WI38 (cell line): Measurements from ENCODE around the gene CLC.
"Not testable (repeated sequence)": the region's sequence is repeated elsewhere in the genome, so short reads cannot be mapped to it uniquely, and the experiment has no call there.

Experiments
- H3K4me3 ChIP-seq: 2 replicates; pipeline ENCODE4 v1.5.1; 2011; ENCODE audit warnings: low read depth, mild to moderate bottlenecking, control low read depth, low read length
- CTCF ChIP-seq: IDR thresholded peaks from 2 replicates; pipeline ENCODE4 v1.5.1; 2012; ENCODE audit warnings: low read depth, mild to moderate bottlenecking, control low read depth, low read length

Gene CLC

GRCh38 chr19:39696387-39696786, 41.4 kb downstream of the CLC start:
- H3K4me3 ChIP-seq: no peak overlapping the region
- no peak for TF ChIP-seq CTCF

- no peak overlapping the region for H3K4me3 ChIP-seq
- TF ChIP-seq CTCF: no peak
Measured at GRCh38 chr19:39695759-39696158, 42.1 kb downstream of the CLC start.

GRCh38 chr19:39692822-39693221, 45.0 kb downstream of the CLC start:
- H3K4me3 ChIP-seq: no peak overlapping the region
- no peak for TF ChIP-seq CTCF

- no peak overlapping the region for H3K4me3 ChIP-seq
- TF ChIP-seq CTCF: no peak
Measured at GRCh38 chr19:39692166-39692565, 45.7 kb downstream of the CLC start.

- not testable (repeated sequence) for H3K4me3 ChIP-seq
Measured at GRCh38 chr19:39688637-39689036, 49.2 kb downstream of the CLC start.

GRCh38 chr19:39686739-39687138, 51.1 kb downstream of the CLC start:
- H3K4me3 ChIP-seq: no peak overlapping the region
- no peak for TF ChIP-seq CTCF

GRCh38 chr19:39684267-39684666, 53.6 kb downstream of the CLC start:
- TF ChIP-seq CTCF: no peak
- no peak overlapping the region for H3K4me3 ChIP-seq

- H3K4me3 ChIP-seq: no peak overlapping the region
- no peak for TF ChIP-seq CTCF
Measured at GRCh38 chr19:39681416-39681815, 56.4 kb downstream of the CLC start.
